ENCODE results near the gene THSD4. TPM values are rescaled to one million over a fixed set of nuclear protein-coding genes. Genes with fewer than 3 reads are reported as not detected.

Gene THSD4
- total RNA-seq, 2 experiments from 2014 or later: not detected

DNA sequence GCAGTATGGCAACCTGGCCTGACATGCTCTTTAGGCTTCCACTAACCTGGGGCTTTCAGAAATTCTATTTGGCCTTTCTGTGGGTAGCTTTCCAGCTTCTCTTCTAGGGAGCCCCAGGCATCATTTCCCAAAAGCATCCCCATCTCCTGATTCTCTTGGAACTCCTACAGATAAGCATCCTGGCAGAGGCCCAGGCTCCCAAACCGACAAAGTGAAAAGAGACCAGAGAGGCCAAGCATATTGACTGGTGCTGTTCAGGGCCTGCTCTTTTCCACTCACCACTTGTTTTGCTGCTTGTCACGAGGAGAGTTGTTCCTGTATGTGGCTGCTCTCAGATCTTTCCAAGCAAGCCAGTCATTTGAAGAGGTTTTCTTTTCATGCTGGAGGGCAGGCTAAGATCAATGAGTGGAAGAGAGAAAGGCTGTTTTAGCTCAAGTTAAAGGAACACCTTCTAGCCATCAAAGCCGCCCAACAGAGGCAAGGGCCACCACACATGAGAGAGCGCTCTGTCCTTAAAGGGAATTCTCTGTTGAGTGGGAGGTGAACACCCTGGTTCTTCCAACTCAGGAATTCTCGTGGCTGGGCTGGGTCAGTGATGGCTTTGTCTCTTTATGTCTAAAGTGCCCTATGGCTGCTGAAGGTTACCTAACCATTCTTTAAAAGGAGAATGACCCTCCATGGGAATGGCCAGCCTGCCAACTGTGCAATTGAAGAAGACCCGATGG, 664.0 kb downstream of the THSD4 start:
- Mint-ChIP-seq H3K27me3 (no peaks in the 10 kb centered on the region), H3K27ac (no peak overlapping the region), H3K4me1 (peaks cover 27% of the 10 kb centered on the region), H3K9me3 (ENCODE audit: low read depth) (no peaks in the 10 kb centered on the region), H3K36me3 (no peaks in the 10 kb centered on the region), H3K4me3 (no peak overlapping the region)
- ATAC-seq: no peak
- no peak for DNase-seq
- CTCF ChIA-PET: interaction anchor here (1.0 to 4.8 kb wide), 5 partner anchors 8 to 377 kb away, joined by 3 to 36 read pairs (median 27); no protein-coding TSS in a partner anchor

DNA sequence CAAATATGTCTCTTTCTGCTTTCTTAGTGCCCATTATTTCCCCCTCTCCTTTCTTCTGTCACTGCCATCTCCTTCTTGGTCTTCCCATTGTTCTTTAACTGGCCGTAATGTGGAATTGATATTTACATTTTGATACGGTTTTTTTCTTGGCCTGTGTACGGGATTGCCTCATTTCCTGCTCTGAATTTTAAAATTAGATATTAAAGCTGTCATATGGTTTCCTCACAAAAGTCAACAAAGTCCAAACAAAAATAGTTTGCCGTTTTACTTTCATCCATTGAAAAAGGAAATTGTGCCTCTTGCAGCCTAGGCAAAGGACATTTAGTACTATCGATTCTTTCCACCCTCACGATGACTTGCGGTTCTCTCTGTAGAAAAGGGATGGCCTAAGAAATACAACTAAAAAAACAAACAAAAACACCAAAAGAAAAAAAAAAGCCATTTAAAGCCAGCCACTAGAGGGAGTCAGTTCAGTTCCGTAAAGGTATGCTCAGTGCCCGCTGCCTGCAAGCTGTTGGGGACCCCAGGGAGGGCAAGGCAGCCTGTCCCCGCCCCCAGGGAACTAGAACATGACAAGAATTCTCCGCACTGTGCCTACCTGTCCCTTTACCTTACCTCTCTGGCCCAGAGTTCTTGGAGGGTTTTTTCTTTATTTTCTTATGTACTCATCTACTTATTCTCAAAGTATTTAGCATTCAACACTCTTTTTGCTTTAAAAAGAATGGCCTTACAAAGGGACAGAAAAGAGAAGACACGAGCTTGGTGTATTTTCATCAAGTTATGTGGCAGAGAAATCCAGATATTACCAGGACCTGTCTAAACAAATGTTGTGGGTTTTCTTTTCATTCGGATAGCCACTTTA, 665.1 kb downstream of the THSD4 start:
- peaks cover 6% of the 10 kb centered on the region for H3K27me3 Mint-ChIP-seq
- CTCF ChIA-PET: interaction anchor here (0.6 to 4.8 kb wide), 13 partner anchors 9 to 447 kb away, joined by 3 to 36 read pairs (median 7); no protein-coding TSS in a partner anchor
- peak overlapping the region; percentile 82 for H3K27ac Mint-ChIP-seq
- no peaks in the 10 kb centered on the region for H3K36me3 Mint-ChIP-seq
- DNase-seq: peak; percentile 63
- no peaks in the 10 kb centered on the region for H3K9me3 Mint-ChIP-seq (ENCODE audit: low read depth)
- ATAC-seq: peak; percentile 73
- peak overlapping the region; percentile 37 for H3K4me3 Mint-ChIP-seq
- H3K4me1 Mint-ChIP-seq: peaks cover 27% of the 10 kb centered on the region

- H3K4me3 Mint-ChIP-seq: peak overlapping the region; percentile 61
- H3K27ac Mint-ChIP-seq: peak overlapping the region; percentile 82
- peaks cover 29% of the 10 kb centered on the region for H3K4me1 Mint-ChIP-seq
- ATAC-seq (peak; percentile 77), DNase-seq (peak; percentile 61)
- no peaks in the 10 kb centered on the region for H3K9me3 Mint-ChIP-seq (ENCODE audit: low read depth)
- H3K27me3 Mint-ChIP-seq: peaks cover 11% of the 10 kb centered on the region
- H3K36me3 Mint-ChIP-seq: no peaks in the 10 kb centered on the region
- CTCF ChIA-PET: interaction anchor here (0.6 to 4.8 kb wide), 13 partner anchors 10 to 447 kb away, joined by 3 to 36 read pairs (median 7); no protein-coding TSS in a partner anchor
Measured at GRCh38 chr15:71781179-71781964, 666.1 kb downstream of the THSD4 start.

- peak overlapping the region; percentile 61 for H3K4me3 Mint-ChIP-seq
- peak overlapping the region; percentile 82 for H3K27ac Mint-ChIP-seq
- no peaks in the 10 kb centered on the region for H3K9me3 Mint-ChIP-seq (ENCODE audit: low read depth)
- no peaks in the 10 kb centered on the region for H3K36me3 Mint-ChIP-seq
- DNase-seq (no peak), ATAC-seq (no peak)
- H3K27me3 Mint-ChIP-seq: peaks cover 14% of the 10 kb centered on the region
- CTCF ChIA-PET: interaction anchor here (0.9 to 4.8 kb wide), 11 partner anchors 11 to 446 kb away, joined by 3 to 36 read pairs (median 10); no protein-coding TSS in a partner anchor
- H3K4me1 Mint-ChIP-seq: peaks cover 29% of the 10 kb centered on the region
Measured at GRCh38 chr15:71781965-71782265, 666.6 kb downstream of the THSD4 start.

- no peak overlapping the region for H3K27ac Mint-ChIP-seq
Measured at GRCh38 chr15:71782422-71783165, 667.3 kb downstream of the THSD4 start.

GRCh38 chr15:71784719-71785118, 669.4 kb downstream of the THSD4 start:
- Mint-ChIP-seq H3K27me3 (peaks cover 15% of the 10 kb centered on the region), H3K27ac (no peak overlapping the region), H3K36me3 (no peaks in the 10 kb centered on the region), H3K4me3 (no peak overlapping the region), H3K4me1 (peaks cover 34% of the 10 kb centered on the region), H3K9me3 (ENCODE audit: low read depth) (no peaks in the 10 kb centered on the region)
- CTCF ChIA-PET: interaction anchor here (1.1 to 1.6 kb wide), 2 partner anchors 41 to 371 kb away, joined by 4 to 6 read pairs; no protein-coding TSS in a partner anchor
- ATAC-seq: no peak
- no peak for DNase-seq

More at GRCh38 chr15:71782422-71783165, 667.3 kb downstream of the THSD4 start:
- H3K4me1 Mint-ChIP-seq: peaks cover 29% of the 10 kb centered on the region
- DNase-seq: no peak
- no peaks in the 10 kb centered on the region for H3K36me3 Mint-ChIP-seq
- CTCF ChIA-PET: interaction anchor here (1.0 to 4.8 kb wide), 2 partner anchors 18 to 39 kb away, joined by 3 to 36 read pairs; no protein-coding TSS in a partner anchor
- peaks cover 15% of the 10 kb centered on the region for H3K27me3 Mint-ChIP-seq
- H3K4me3 Mint-ChIP-seq: no peak overlapping the region
- no peaks in the 10 kb centered on the region for H3K9me3 Mint-ChIP-seq (ENCODE audit: low read depth)
- ATAC-seq: no peak

DNA sequence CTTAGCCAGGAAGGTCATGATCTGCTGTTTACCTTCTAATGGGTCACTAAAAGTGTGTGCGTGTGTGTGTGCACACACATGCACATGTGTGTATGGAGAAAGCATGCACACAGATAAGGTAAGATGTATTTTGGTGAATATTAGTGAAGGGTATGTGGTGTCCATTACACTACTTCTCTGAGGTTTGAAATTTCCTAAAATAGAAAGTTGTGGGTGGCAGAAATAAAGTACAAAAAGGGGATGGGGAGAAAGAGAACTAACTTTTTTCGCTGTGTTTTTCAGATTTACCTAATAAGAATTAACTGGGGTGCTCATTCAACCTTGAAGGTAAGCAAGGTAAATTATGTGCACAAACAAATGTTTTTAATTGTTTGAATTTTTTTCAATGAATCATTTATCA, 670.7 kb downstream of the THSD4 start:
- peaks cover 15% of the 10 kb centered on the region for H3K27me3 Mint-ChIP-seq
- H3K4me1 Mint-ChIP-seq: peaks cover 23% of the 10 kb centered on the region
- CTCF ChIA-PET: no interaction called here
- no peak overlapping the region for H3K4me3 Mint-ChIP-seq
- no peak for ATAC-seq
- H3K27ac Mint-ChIP-seq: no peak overlapping the region
- no peaks in the 10 kb centered on the region for H3K36me3 Mint-ChIP-seq
- DNase-seq: peak; percentile 4
- no peaks in the 10 kb centered on the region for H3K9me3 Mint-ChIP-seq (ENCODE audit: low read depth)

GRCh38 chr15:71786673-71787072, 671.4 kb downstream of the THSD4 start:
- no peaks in the 10 kb centered on the region for H3K9me3 Mint-ChIP-seq (ENCODE audit: low read depth)
- peaks cover 15% of the 10 kb centered on the region for H3K27me3 Mint-ChIP-seq
- no peaks in the 10 kb centered on the region for H3K36me3 Mint-ChIP-seq
- peaks cover 21% of the 10 kb centered on the region for H3K4me1 Mint-ChIP-seq
- H3K27ac Mint-ChIP-seq: no peak overlapping the region
- no peak for DNase-seq
- ATAC-seq: no peak
- CTCF ChIA-PET: interaction anchor here (1.3 kb wide), 1 partner anchor 14 kb away, joined by 5 read pairs; no protein-coding TSS in a partner anchor
- no peak overlapping the region for H3K4me3 Mint-ChIP-seq

DNA sequence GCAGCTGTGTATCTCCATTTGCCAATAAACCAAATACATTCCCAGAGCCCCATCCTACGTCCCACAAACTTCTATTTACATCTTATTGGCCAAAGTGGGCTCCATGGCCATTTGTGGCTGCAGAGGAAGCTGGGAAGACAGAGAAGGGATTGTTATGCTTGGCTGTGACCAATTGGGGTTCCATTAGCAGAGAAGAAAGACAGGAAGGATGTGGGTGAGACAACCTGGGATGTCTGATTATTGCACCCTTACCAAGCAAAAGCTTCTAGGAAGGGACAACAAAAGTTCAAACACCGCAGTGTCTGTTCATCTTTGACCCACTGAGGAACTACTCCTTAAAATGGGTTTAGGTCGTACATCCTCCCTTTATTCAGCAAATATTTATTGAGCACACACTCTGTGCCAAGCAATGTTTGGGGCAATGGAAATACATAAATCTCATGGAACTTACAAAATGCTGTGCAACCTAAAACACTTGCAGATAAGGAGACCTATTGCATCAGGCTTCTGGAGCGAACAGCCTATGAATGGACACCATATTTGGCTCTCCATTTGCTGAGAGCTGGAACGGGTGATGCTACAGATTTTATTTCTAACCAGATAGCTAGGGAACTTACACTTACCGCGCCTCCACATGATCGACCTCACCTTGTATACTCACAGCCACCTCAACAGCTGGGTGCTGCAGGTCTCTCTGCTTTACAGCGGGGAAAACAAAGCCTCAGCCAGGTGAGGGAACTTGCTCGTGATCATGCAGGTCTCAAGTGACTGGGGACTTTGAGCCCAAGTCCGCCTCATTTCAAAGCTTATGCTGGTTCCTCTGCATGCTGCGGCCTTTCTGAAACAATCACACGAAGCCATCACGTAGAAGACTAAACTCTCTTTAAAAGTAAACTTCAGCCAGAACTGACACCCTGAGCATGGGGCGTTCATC, 673.6 kb downstream of the THSD4 start:
- DNase-seq (no peak), ATAC-seq (no peak)
- Mint-ChIP-seq H3K27ac (no peak overlapping the region), H3K4me3 (no peak overlapping the region), H3K4me1 (peaks cover 15% of the 10 kb centered on the region), H3K36me3 (no peaks in the 10 kb centered on the region), H3K27me3 (peaks cover 17% of the 10 kb centered on the region), H3K9me3 (ENCODE audit: low read depth) (no peaks in the 10 kb centered on the region)
- CTCF ChIA-PET: interaction anchor here (1.1 to 1.3 kb wide), 3 partner anchors 13 to 45 kb away, joined by 3 to 4 read pairs (median 4); no protein-coding TSS in a partner anchor

DNA sequence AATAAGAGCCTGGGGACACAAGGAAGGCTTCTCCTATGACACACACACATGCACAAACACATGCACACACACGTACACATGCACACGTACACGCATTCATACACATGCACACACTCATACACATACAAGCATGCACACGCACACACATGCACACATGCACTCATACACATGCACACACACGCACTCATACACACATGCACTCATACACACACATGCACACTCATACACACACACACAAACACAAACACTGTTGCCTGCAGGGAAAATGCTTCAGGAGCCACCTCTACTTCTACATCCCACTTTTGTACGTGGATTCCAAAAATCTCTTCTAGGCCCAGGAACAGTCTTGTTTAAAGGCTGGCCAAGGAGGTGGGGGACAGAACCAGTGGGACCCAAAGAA, 674.3 kb downstream of the THSD4 start:
- H3K27ac Mint-ChIP-seq: no peak overlapping the region
- ATAC-seq (no peak), DNase-seq (no peak)
- H3K4me3 Mint-ChIP-seq: no peak overlapping the region
- peaks cover 15% of the 10 kb centered on the region for H3K4me1 Mint-ChIP-seq
- H3K9me3 Mint-ChIP-seq (ENCODE audit: low read depth): no peaks in the 10 kb centered on the region
- H3K27me3 Mint-ChIP-seq: peaks cover 17% of the 10 kb centered on the region
- CTCF ChIA-PET: interaction anchor here (1.3 kb wide), 1 partner anchor 13 kb away, joined by 4 read pairs; no protein-coding TSS in a partner anchor
- H3K36me3 Mint-ChIP-seq: no peaks in the 10 kb centered on the region

DNA sequence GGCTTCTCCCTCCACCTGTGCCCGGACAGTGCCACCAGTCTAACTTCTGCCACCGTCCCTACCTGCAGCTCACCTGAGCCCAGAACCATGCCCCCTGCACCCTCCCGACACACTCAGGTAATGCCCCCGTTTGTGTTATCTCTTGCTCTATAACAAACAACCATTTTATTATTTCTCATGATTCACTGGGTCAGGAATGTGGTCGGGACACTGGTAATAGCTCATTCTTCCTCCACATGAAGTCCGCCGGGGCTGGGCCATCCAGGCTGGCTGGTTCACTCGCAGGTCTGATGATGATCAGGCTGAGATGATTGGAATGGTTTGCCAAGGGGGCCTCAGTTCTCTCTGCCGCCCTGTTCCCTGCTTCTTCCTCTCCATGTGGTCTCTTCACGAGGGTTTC, 674.8 kb downstream of the THSD4 start:
- H3K27ac Mint-ChIP-seq: no peak overlapping the region
- H3K4me3 Mint-ChIP-seq: no peak overlapping the region
- ATAC-seq: no peak
- H3K36me3 Mint-ChIP-seq: no peaks in the 10 kb centered on the region
- peaks cover 15% of the 10 kb centered on the region for H3K4me1 Mint-ChIP-seq
- peaks cover 14% of the 10 kb centered on the region for H3K27me3 Mint-ChIP-seq
- CTCF ChIA-PET: interaction anchor here (1.3 to 1.8 kb wide), 2 partner anchors 12 to 46 kb away, joined by 4 read pairs; no protein-coding TSS in a partner anchor
- no peak for DNase-seq
- H3K9me3 Mint-ChIP-seq (ENCODE audit: low read depth): no peaks in the 10 kb centered on the region

Data from activated CD8-positive, alpha-beta memory T cell treated with anti-CD3 and anti-CD28 coated beads, Interleukin-2, amount 10 ng/mL, durations not matched to agents 7 days and 5 days (primary cell).